HPDE6-E6E7 (cell line): ENCODE results near the gene PREPL.
"Not testable (repeated sequence)": the region's sequence is repeated elsewhere in the genome, so short reads cannot be mapped to it uniquely, and the experiment has no call there.

Experiments
- DNase-seq: peaks from one replicate; pipeline ENCODE4 v3.0.0; 2011; ENCODE audit warnings: missing footprints; ENCODE audit errors: extremely low spot score

The PREPL gene

DNA sequence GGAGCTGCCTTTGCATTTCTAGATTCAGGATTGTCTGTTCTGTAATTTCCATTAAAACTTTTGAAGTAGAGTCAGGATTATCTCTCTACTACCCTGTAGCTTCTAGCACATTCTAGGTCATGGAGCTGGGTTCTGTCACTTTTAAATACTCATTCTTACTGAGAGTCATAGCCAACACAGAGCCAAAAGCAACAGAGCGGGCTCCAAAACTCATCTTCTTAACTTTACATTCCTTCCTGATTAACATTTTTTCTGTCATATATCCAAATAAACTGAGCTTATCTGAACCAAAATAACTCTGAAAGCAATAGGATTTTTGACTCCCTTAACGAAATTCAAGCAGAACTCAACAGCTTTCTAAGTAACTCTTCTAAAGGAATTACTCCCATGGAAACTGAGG, 12.9 kb downstream of the PREPL start:
- no peak for DNase-seq

DNA sequence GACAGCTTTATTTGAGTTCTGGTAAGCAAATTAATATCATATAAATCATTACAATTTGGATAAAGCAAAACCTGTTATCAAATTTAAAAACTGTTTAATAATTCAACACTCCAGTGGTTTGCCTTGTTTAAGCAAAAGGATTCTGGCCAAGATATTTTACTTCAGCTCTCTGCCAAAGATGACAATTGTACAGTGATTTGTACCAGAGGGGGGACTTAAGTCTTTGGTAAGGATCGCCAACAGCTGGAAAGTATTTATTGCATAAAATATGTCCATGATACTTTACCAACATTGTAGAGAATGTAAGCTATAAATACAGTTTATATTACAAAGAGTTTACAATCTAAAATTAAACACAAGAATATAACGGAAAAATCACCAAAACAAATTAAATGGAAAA, 13.8 kb downstream of the PREPL start:
- DNase-seq = no peak

DNA sequence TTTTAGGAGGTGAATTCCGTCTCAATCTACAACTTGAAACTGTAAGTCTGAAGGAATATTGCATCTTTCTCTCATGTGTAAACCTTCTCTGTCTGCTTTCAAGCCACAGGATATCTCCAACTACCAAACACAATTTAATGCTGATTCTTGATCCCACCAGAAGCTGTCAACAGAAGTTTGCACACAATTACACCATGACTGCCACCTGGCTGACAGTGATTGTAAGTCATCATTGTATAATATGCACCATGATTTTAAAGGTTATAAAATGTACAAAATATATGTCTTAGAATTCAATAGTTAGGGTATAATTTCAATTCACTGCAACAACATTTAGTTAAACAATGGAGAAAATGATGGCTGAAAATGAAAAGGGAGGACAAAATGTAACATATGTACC, 18.4 kb downstream of the PREPL start:
- no peak for DNase-seq

DNA sequence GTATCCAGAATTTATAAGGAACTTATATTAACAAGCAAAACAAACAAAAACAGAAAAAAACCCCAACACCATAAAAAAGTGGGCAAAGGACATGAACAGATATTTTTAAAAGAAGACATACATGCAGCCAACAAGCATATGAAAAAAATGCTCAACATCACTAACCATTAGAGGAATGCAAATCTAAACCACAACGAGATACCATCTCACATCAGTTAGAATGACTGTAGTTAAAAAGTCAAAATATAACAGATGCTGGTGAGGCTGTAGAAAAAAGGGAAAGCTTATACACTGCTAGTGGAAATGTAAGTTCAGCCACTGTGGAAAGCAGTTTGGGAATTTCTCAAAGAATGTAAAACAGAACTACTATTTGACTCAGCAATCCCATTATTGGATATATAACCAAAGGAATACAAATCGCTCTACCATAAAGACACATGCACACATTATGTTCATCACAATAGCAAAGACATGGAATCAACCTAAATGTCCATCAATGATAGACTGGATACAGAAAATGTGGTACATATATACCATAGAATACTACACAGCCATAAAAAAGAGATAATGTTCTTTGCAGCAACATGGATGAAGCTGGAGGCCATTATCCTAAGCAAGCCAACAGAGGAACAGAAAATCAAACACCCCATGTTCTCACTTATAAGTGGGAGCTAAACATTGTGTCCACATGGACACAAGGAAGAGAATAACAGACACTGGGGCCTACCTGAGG, 25.3 kb downstream of the PREPL start:
- no peak for DNase-seq

DNA sequence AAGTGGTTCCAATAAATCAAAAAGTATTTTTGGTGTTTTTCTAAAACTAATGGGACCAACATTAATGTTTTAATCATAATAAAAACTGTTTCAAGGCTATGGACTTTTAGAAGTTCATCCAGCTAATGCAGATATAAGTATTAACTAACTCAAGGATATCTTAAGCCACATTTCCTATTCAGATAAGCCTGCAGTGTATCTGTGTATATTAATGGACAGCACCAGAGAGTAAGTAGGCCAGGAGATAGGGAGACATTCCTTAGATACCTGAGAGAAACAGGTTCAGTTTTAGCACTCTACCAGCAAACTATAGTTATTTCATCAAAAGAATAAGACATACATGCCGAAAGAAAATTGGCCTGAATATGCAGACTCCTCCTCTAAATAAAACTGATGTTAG, 27.3 kb downstream of the PREPL start:
- no peak for DNase-seq

DNA sequence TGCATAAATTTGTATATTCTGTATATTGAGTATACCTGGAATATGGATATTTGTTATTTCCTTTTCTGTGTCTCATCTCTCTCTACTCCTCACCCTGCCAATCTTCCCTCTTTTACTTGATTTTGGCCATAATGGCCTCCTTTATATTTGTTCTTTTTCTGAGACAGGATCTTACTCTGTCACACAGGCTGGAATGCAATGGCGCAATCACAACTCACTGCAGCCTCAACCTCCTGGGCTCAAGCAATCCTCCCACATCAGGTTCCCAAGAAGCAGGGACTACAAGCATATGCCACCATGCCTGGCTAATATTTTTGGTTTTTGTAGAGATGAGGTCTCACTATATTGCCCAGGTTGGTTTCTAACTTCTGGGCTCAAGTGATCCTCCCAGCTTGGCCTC, 30.5 kb downstream of the PREPL start:
- DNase-seq = no peak

DNA sequence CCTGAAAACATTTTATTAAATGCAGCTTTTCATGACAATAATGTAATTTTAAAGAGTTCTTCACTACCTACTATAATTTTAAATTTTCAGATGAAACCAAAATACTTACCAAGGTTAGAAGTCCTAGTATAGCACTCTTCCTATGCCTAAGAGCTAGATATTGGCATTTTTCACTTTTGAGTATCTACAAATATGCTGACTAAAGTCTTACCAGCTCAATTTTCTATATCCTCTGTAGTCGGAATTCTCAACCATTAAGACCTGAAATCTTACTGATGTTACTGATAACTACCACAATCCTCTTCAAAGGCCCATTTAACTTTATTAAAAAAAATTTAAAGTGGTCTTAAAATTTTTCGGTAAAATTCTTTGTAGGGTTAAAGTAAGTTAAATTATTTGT, 32.0 kb downstream of the PREPL start:
- no peak for DNase-seq

DNA sequence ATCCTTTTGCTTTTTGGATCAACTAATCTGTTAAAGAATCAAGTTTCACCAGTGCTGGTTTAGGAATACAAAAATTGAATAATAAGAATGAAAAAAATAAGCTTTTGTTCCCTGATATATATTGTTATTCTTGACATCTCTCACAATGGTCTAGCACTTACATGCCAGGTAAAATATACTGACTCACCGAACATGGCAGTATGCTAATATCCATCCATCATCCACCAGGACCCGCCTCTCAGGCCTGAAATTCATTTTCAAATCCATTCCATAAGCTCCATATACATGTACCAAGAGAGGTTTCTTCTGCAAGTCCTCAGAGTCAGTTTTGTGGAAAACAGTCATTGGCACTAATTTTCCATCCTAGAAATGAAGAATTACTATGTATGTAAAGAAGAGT, 32.5 kb downstream of the PREPL start:
- DNase-seq = no peak

DNA sequence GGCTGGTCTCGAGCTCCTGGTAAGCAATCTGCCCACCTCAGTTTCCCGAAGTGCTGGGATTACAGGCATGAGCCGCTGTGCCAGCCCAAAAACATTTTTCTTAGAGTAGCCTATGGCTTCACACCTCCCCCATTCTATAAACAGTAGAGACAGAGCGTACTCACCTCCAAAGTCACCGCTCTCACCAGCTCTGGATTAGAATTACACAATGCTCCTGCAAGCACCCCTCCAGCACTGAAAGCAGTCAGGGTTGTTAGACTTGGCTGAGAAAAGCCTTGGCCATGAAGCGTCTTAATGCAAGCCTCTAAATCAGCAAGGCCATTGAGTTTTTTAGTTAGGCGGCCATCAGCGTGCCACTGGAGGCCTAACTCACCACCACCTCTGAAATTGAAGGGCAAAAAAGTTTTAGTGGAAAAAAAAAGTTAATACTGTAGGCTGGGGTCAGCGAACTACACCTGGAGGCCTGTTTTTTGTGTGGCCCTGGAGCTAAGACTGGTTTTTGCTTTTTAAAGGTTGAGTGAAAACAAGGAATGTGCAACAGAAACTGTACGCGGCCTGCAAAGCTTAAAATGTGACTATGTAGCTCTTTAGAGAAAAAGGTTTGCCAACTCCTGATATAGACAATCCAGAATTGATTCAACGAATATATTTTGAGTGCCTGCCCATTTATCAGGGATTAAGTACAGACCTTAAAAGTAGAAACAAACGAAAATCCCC, 34.6 kb downstream of the PREPL start:
- no peak for DNase-seq

DNA sequence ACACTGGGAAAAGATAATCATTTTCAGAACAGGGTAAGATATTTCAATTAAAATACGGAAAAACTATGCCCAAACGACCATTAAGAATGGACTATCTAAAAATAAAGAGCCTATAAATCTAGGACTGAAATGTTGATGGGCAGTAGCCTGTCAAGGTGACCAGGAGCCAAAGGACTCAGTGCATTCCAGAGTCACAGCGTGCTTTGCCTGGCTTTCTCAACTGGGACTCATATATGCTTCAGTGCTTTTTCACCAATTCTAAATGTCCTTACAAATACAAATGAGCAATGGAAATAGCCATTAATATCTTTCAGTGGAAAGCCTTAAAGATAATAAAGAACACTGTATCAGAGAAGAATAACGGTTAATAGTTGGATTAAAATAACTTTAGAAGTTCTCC, 35.4 kb downstream of the PREPL start:
- DNase-seq = no peak

DNA sequence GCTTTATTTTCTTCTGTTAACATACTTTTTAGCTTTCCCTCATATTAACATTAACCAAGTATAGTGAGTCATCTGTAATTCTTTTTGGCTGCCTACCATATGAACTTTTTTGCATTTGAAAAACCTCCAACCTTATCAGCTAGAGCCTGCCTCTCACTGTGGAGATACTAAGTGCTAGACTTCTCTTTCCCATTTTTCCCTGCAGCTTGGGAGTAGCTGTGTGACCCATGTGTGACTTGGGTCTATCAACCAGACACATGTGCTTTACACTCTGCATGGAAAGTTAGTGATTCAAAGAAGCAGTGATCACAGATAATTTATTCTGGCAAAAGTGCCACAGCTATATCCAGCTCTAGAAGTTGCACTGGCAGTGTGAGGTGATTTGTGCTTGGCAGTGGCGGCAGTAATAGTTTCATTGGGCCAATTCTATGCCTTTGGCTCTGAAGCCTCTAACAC, 36.3 kb downstream of the PREPL start:
- DNase-seq = no peak

DNA sequence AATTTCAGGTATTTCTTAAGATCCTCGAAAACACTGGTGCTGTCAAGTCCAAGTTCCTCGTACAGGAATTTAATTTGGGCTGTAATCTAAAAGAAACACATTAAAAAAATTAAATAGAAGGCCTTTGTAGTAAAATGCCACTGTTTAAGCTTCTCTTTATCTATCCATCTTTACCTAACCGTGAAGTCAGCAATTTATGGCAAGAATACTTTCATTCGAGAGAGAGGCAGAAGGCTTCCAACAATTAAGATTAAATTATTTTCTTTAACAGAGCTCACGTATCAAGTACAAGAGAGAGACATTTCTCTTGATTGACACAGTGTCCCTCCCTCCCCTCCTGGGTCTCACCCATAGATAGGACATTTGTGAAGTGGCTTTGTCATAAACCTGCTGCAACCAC, 39.9 kb downstream of the PREPL start:
- DNase-seq = no peak

DNA sequence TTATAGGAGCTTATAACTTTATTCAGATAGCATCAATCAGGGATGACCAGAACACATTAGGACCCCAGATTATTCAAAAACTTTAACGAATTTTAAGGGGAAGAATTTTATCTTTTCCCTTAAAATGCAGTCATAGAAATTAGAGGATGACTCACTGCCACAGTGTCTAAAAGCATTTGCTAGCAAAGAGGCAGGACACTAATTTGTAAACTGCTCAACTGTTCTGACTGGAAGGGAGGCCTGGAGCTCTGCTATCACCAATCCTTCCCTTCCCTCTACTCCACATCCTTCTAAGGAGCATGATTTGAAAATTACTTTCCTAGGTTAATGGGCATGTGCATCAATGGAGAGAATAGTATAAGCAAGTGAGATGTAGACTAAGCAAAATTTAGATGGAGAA, 40.5 kb downstream of the PREPL start:
- DNase-seq = no peak

DNA sequence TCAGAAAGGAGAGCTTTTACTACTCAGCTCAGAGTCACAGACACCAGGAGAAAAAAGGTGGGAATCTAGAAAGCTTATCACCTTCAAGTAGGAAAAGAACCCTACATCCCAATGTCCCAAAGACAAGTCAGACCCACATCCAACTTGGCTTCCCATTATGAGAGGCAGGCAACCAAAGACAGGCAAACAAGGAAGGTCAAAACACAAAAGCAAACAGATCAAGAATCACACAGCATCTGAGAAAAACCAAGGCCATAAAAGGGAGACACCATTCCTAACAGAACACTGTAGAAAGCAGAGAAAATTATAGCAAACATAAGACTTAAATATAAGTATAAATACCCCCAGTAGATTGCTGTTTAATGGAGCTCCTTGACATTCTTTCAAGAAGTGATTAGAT, 45.3 kb downstream of the PREPL start:
- no peak for DNase-seq

DNA sequence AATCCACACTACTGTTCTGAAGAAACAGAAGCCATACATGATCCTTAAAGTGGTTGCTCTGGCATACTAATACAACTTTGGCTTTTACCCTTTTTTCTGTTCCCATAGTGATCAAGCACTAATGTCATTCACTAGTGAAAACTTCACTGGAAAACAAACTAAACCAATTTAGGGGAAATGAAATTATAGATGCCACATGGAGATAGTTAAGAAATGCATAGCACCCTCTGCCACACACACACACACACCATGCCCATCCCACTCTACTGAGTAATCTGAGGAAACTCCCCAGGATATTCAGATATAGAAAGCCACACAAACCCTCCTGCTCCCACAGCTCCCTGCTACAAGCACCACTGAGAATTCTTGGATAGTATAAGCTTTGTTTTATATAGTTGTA, 46.9 kb downstream of the PREPL start:
- no peak for DNase-seq

DNA sequence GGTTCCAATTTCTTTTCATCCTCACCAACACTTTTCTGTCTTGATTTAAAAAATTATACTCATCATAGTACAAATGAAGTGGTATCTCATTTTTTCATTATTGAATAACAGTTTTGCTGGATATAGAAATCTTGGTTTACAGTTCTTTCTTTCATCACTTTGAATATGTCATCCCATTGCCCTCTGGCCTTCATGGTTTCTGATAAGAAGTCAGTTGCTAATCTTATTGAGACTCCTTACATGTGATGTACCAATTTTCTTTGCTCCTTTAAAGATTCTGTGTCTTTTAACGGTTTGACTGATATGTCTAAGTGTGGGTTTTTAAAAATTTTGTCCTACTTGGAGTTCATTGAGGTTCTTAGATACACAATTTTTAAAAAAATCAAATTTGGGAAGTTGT, 51.0 kb downstream of the PREPL start:
- DNase-seq = no peak

DNA sequence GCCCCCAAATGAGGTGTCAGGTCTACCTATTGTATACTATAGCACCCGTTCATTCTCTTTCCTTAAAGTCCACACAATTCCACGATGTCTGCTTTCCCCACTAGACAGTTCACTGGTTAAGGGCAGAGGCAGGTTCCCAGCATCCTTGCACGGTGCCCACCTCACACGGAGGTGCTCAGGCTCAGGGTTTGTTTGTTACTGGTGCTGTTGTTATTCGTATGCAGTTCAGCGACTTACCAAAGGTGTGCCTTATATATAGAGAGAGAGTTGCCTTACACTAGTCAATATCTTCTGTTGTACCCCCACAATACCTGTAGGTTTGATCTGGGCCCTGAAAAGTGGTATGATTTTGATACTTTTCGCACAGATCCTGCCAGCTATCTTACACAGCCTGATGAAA, 55.4 kb downstream of the PREPL start:
- no peak for DNase-seq

DNA sequence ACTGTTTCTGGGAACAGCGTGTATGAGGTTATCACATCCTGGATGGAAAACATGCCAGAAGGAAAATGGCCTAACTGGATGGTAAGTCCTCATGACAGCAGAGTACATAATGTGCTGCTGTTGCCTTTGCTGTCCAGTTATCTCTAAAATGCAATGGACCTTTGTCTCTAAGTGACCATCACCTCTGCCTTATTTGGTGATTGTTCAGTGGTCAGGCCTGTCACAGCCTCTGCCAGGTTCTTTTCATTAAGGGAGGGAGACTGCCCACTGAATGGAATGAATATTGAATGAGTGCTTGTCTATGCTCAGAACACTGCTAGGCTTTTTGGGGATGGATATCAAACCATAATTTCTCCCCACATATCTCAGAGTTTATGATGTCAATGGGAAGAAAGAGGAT, 57.0 kb downstream of the PREPL start:
- no peak for DNase-seq

DNA sequence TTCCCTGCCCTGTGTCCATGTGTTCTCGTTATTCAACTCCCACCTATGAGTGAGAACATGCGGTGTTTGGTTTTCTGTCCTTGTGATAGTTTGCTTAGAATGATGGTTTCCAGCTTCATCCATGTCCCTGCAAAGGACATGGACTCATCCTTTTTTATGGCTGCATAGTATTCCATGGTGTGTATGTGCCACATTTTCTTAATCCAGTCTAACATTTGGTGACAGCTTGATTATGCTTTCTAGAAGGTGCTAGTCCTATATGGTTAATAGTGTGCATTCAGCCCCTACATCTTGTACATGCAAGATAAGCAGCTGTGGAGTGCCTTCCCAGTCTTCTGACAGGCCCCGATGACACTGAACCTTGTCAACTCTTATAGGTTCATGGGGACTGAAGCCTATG, 57.5 kb downstream of the PREPL start:
- DNase-seq = not testable (repeated sequence)

DNA sequence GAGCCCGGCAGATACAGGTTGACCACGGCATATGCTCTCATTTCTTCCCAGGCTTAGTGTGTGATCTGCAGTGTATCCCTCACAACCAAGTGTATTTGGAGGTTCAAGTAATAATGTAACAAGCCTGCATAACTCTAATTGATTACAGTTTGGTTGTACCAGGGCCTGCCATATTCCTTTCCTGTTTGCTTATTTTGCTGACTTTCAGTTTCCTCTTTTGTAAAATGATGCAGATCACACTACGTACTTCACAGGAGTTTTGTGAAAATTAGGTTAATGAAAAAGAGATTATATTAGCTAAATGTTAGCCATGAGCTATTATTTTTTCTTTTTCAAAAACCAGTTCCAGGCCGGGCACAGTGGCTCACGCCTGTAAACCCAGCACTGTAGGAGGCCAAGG, 60.2 kb downstream of the PREPL start:
- no peak for DNase-seq

DNA sequence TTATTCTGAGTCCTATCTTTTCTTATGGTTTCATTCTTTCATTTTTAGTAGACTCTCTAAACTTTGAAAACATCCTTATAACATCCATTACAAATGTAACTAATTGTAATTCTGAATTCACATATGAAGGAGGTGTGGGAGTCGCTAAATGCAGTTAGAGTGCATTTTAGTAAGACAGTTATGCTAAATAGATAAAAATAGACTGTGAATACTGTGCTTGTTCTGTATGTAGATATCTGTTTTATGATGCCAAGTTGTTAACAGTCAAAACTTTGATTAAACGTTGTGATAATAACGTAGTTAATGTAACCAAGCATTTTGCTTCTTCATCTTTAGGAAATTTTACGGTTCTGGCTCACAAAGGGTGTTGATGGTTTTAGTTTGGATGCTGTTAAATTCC, 61.7 kb downstream of the PREPL start:
- DNase-seq = no peak

DNA sequence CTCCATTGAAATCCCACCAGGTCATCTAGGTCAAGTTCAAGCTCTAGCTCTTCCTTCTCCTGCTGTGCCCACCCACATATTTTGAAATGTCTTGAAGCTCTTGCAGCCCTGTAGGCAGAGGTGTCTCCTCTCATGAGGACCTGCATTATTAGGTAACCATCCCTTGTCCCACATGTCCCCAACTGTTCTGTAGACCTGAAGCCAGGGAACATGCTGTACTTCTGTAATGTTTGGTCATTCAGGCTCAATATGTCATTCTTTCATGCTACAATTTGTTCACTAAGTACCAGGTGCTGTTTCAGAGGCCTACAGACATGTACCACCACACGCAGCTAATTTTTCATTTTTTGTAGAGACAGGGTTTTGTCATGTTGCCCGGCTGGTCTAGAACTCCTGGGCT, 63.9 kb downstream of the PREPL start:
- no peak for DNase-seq

DNA sequence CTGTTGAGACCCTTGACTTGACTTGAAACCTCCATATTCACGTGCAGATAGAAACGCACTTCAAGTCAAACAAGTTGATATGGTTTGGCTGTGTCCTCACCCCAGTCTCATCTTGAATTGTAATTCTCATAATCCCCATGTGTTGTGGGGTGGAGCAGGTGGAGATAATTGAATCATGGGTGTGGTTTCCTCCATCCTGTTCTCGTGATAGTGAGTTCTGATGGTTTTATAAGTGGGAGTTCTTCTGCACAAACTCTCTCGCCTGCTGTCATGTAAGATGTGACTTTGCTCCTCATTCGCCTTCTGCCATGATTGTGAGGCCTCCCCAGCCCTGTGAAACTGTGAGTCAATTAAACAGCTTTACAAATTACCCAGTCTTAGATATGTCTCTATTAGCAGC, 64.6 kb downstream of the PREPL start:
- no peak for DNase-seq
